Measurements from ENCODE around the gene PRPSAP1. TPM values are rescaled to one million over a fixed set of nuclear protein-coding genes. Genes with fewer than 3 reads are reported as not detected.

PRPSAP1 gene
- total RNA-seq, 1 experiment from 2014 or later: 25.9 TPM

DNA sequence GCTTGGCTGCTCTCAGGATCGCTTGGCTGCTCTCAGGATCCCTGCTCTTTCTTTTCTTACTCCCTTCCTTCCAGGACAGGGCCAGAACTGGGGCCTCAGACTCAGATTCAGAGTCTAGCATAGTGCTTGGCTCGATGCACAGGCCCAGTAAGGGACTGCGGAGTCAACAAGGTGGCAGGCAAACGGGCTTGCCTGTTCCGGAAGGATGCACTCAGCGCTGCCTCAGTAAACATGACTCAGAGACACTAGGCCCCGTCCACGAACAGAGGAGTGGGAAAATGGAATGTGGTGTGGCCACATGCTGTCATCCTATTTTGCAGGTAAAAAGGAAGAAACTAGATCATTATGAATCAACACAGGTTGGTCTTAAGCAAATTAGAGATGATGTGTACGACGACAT is 40.5 kb upstream of the PRPSAP1 start:
- H3K27ac Mint-ChIP-seq (ENCODE audit: low read depth, unreplicated experiment): no peak overlapping the region
- no peaks in the 10 kb centered on the region for H3K27me3 Mint-ChIP-seq (ENCODE audit: insufficient read depth, unreplicated experiment)
- H3K36me3 Mint-ChIP-seq (ENCODE audit: insufficient read depth, unreplicated experiment): peaks cover 69% of the 10 kb centered on the region

DNA sequence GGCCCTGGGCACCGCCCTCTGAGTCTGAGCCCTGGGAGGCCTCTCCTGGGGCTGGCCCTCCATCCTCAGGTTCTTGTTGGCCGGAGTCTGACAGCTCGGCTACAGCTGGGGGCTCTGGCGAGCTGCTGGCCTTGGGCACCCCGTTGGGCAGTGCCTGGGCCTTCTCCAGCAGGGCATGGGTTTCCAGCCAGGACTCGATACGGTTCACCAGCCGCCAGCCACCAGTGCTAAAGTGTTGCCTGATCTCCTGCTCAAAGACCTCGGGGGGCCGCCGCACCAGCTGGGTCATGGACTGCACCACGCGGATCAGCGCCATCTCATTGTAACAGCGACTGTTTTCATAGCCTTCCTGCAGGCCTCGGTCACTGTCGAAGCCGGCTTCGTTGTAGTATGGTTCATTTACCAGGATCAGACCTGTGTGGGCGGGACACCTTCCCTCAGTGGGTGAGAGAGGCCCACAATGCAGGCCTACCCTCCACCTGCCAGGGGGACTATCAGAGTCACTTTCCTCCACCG is 37.5 kb upstream of the PRPSAP1 start:
- Mint-ChIP-seq H3K4me1 (ENCODE audit: insufficient read depth, unreplicated experiment) (peaks cover 5% of the 10 kb centered on the region), H3K4me3 (ENCODE audit: unreplicated experiment) (no peak overlapping the region), H3K27me3 (ENCODE audit: insufficient read depth, unreplicated experiment) (no peaks in the 10 kb centered on the region), H3K9me3 (ENCODE audit: unreplicated experiment) (no peaks in the 10 kb centered on the region), H3K27ac (ENCODE audit: low read depth, unreplicated experiment) (no peak overlapping the region), H3K36me3 (ENCODE audit: insufficient read depth, unreplicated experiment) (peaks cover 48% of the 10 kb centered on the region)
- intact Hi-C loops (cut with micrococcal nuclease): no loop called here
- BruUV-seq (replicated peaks): no TSS peak
- no peak for DNase-seq (ENCODE audit: unreplicated experiment)
- CTCF ChIA-PET: interaction anchor here (0.6 to 7.8 kb wide), 9 partner anchors 6 to 419 kb away, joined by 3 to 71 read pairs (median 3); no protein-coding TSS in a partner anchor
- POLR2A ChIA-PET: interaction anchor here (0.6 kb wide), 1 partner anchor 833 kb away, joined by 3 read pairs; no protein-coding TSS in a partner anchor
- TF ChIP-seq, protein P1, sequence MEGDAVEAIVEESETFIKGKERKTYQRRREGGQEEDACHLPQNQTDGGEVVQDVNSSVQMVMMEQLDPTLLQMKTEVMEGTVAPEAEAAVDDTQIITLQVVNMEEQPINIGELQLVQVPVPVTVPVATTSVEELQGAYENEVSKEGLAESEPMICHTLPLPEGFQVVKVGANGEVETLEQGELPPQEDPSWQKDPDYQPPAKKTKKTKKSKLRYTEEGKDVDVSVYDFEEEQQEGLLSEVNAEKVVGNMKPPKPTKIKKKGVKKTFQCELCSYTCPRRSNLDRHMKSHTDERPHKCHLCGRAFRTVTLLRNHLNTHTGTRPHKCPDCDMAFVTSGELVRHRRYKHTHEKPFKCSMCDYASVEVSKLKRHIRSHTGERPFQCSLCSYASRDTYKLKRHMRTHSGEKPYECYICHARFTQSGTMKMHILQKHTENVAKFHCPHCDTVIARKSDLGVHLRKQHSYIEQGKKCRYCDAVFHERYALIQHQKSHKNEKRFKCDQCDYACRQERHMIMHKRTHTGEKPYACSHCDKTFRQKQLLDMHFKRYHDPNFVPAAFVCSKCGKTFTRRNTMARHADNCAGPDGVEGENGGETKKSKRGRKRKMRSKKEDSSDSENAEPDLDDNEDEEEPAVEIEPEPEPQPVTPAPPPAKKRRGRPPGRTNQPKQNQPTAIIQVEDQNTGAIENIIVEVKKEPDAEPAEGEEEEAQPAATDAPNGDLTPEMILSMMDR (IDR thresholded peaks at IDR 0.05; ENCODE audit: unreplicated experiment): no peak

More for the DNA sequence above, 40.5 kb upstream of the PRPSAP1 start:
- TF ChIP-seq, protein P1 (IDR thresholded peaks at IDR 0.05; ENCODE audit: unreplicated experiment): no peak
- Mint-ChIP-seq H3K9me3 (ENCODE audit: unreplicated experiment) (no peaks in the 10 kb centered on the region), H3K4me3 (ENCODE audit: unreplicated experiment) (no peak overlapping the region), H3K4me1 (ENCODE audit: insufficient read depth, unreplicated experiment) (peaks cover 5% of the 10 kb centered on the region)
- POLR2A ChIA-PET: no interaction called here
- no TSS peak for BruUV-seq (replicated peaks)
- no peak for DNase-seq (ENCODE audit: unreplicated experiment)
- intact Hi-C loops (cut with micrococcal nuclease): no loop called here
- CTCF ChIA-PET: interaction anchor here (1.3 kb wide), 1 partner anchor 91 kb away, joined by 4 read pairs; no protein-coding TSS in a partner anchor

DNA sequence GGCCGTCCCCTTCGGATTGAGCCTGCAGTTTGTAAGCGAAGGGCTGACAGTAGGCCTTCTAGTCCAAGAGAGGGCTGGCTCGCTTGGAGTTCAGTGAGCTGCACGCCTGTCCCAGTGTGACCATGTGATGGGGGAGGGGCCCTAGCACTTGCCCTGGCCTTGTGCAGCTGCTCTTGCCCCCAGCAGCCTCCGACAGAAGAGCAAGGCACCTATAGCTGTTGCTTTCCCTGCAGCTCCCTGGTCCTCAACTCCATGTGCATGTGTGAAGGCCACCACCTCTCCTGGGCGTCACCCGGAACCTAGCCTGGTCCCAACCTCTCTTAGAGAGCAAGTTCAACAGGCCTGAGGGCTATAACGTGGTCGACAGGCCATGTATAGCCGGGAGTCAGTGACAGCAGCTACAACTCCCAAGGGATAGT is 36.3 kb upstream of the PRPSAP1 start:
- POLR2A ChIA-PET: no interaction called here
- Mint-ChIP-seq H3K4me1 (ENCODE audit: insufficient read depth, unreplicated experiment) (peaks cover 5% of the 10 kb centered on the region), H3K36me3 (ENCODE audit: insufficient read depth, unreplicated experiment) (peaks cover 36% of the 10 kb centered on the region), H3K9me3 (ENCODE audit: unreplicated experiment) (no peaks in the 10 kb centered on the region), H3K27me3 (ENCODE audit: insufficient read depth, unreplicated experiment) (no peaks in the 10 kb centered on the region), H3K27ac (ENCODE audit: low read depth, unreplicated experiment) (no peak overlapping the region), H3K4me3 (ENCODE audit: unreplicated experiment) (no peak overlapping the region)
- intact Hi-C loops (cut with micrococcal nuclease): no loop called here
- no peak for DNase-seq (ENCODE audit: unreplicated experiment)
- BruUV-seq (replicated peaks): no TSS peak
- TF ChIP-seq, protein P1 (IDR thresholded peaks at IDR 0.05; ENCODE audit: unreplicated experiment): no peak
- CTCF ChIA-PET: interaction anchor here (0.6 to 7.8 kb wide), 6 partner anchors 7 to 666 kb away, joined by 3 to 71 read pairs (median 5); no protein-coding TSS in a partner anchor

DNA sequence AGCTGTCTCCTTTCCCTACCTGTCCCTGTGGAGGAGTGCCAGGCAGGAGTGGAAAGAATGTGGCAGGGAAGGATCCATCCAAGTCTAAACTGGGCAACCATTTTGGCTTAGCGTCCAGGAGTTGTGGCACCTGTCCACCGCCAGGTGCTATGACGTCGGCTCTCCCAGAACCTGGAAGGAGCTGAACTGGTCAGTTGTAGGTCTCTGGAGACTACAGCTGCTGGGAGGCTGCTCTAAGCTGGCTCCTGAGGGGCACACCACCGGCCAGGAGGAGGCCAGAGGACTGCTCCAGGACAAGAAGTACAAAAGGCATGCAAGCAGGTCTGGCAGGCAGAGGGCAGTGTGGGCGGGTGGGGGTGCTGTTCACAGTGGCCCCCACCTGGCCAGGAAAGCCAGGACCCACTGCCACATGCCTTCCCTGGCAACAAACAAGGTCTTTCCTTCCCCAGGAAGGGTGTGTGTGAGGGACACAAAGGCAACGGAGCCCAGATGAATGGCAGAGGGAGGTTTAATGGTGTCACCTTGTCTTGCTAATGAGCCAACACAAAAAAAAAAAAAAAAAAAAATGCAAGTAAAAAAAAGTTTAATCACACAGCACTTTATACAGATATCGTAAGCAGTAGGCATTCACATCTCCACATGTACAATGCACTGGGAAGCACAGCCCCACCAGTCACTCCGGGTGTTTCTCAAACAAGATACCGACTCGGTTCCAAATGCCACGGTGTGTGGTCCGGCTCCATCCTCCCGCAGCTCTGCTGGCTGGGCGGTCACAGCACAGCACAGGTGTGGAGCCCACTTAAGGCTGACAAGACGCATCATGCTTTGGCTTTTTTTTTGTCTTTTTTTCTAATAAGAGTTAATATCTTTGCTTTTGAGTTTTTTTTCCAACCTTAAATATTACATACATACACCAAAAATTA is 35.5 kb upstream of the PRPSAP1 start:
- TSS peak; percentile 25 for BruUV-seq (replicated peaks)
- Mint-ChIP-seq H3K9me3 (ENCODE audit: unreplicated experiment) (no peaks in the 10 kb centered on the region), H3K27me3 (ENCODE audit: insufficient read depth, unreplicated experiment) (no peaks in the 10 kb centered on the region), H3K4me1 (ENCODE audit: insufficient read depth, unreplicated experiment) (peaks cover 3% of the 10 kb centered on the region), H3K4me3 (ENCODE audit: unreplicated experiment) (no peak overlapping the region), H3K36me3 (ENCODE audit: insufficient read depth, unreplicated experiment) (peaks cover 32% of the 10 kb centered on the region), H3K27ac (ENCODE audit: low read depth, unreplicated experiment) (no peak overlapping the region)
- DNase-seq (ENCODE audit: unreplicated experiment): no peak
- ChIA-PET CTCF (interaction anchor here (0.5 to 7.8 kb wide), 7 partner anchors 8 to 667 kb away, joined by 3 to 71 read pairs (median 4); no protein-coding TSS in a partner anchor), POLR2A (no interaction called here)
- TF ChIP-seq, protein P1 (IDR thresholded peaks at IDR 0.05; ENCODE audit: unreplicated experiment): no peak
- intact Hi-C loops (cut with micrococcal nuclease): no loop called here

Data from MCF 10A (cell line).